ENCODE measurements around the gene RNF144A.

RNF144A gene

GRCh38 chr2:6917071-6917760, at the start of gene RNF144A:
TSS of gene RNF144A (plus strand) at chr2:6917412. CDS start at chr2:6996927, 79,515 bp downstream.
- no peaks in the 10 kb centered on the region for H3K9me3 ChIP-seq (replicated peaks; ENCODE audit: insufficient read depth, low read length)
- H2AFZ ChIP-seq (ENCODE audit: low read length): no peak within 1 kb of the TSS
- no peaks in the 10 kb centered on the region for H3K36me3 ChIP-seq (replicated peaks; ENCODE audit: insufficient read depth, low read length)
- no peaks in the 10 kb centered on the region for H3K9me2 ChIP-seq (replicated peaks; ENCODE audit: insufficient read depth, low read length)
- H3K9ac ChIP-seq (ENCODE audit: low read length): no peak within 1 kb of the TSS
- no peaks in the 10 kb centered on the region for H3F3A ChIP-seq (ENCODE audit: insufficient read depth, low read length)
- no peak within 1 kb of the TSS for H3K27ac ChIP-seq (ENCODE audit: low read length)
- no peaks in the 10 kb centered on the region for H3K79me2 ChIP-seq (ENCODE audit: low read length)
- peaks cover 5% of the 10 kb centered on the region; the same call in 1 of the 2 replicates for H3K27me3 ChIP-seq (replicated peaks; ENCODE audit: insufficient read depth, low read length)
- H3K4me3 ChIP-seq (ENCODE audit: low read length): peak within 1 kb of the TSS; percentile 29; the same call in 1 of the 2 replicates
- H3K4me1 ChIP-seq (ENCODE audit: low read length): no peaks in the 10 kb centered on the region
- TF ChIP-seq CTCF (IDR thresholded peaks at IDR 0.05; ENCODE audit: low read length) (peak; percentile 31), EZH2 (optimal IDR thresholded peaks at IDR 0.05; ENCODE audit: low read depth, low read length) (no peak), EZH2phosphoT487 (IDR thresholded peaks at IDR 0.05; ENCODE audit: low read length) (no peak)
- H3K4me2 ChIP-seq (ENCODE audit: low read depth, low read length): peak within 1 kb of the TSS; percentile 45; the same call in 1 of the 2 replicates
- H4K20me1 ChIP-seq (ENCODE audit: insufficient read depth, low read length): no peaks in the 10 kb centered on the region
- peak; percentile 72 for DNase-seq

GRCh38 chr2:6872394-6872793, 44.8 kb upstream of the RNF144A start:
- H3K27me3 ChIP-seq (replicated peaks; ENCODE audit: insufficient read depth, low read length): 0 out of 2 replicates have a peak, but pooled peaks cover 4% of the 10 kb centered on the region
- H3F3A ChIP-seq (ENCODE audit: insufficient read depth, low read length): peaks cover 4% of the 10 kb centered on the region; the same call in 1 of the 2 replicates
- H3K36me3 ChIP-seq (replicated peaks; ENCODE audit: insufficient read depth, low read length): no peaks in the 10 kb centered on the region
- H4K20me1 ChIP-seq (ENCODE audit: insufficient read depth, low read length): no peaks in the 10 kb centered on the region
- no peaks in the 10 kb centered on the region for H3K79me2 ChIP-seq (ENCODE audit: low read length)
- no peak overlapping the region for H3K4me3 ChIP-seq (ENCODE audit: low read length)
- no peak overlapping the region for H3K27ac ChIP-seq (ENCODE audit: low read length)
- no peak overlapping the region for H3K4me2 ChIP-seq (ENCODE audit: low read depth, low read length)
- peaks cover 8% of the 10 kb centered on the region for H3K4me1 ChIP-seq (ENCODE audit: low read length)
- H3K9me2 ChIP-seq (replicated peaks; ENCODE audit: insufficient read depth, low read length): no peaks in the 10 kb centered on the region
- H3K9ac ChIP-seq (ENCODE audit: low read length): no peak overlapping the region
- H3K9me3 ChIP-seq (replicated peaks; ENCODE audit: insufficient read depth, low read length): no peaks in the 10 kb centered on the region
- DNase-seq: no peak
- H2AFZ ChIP-seq (ENCODE audit: low read length): no peak overlapping the region
- no peak for TF ChIP-seq EZH2 (optimal IDR thresholded peaks at IDR 0.05; ENCODE audit: low read depth, low read length)

- H3K9ac ChIP-seq (ENCODE audit: low read length): no peak overlapping the region
- peaks cover 8% of the 10 kb centered on the region for H3F3A ChIP-seq (ENCODE audit: insufficient read depth, low read length)
- no peaks in the 10 kb centered on the region for H3K79me2 ChIP-seq (ENCODE audit: low read length)
- H3K9me3 ChIP-seq (replicated peaks; ENCODE audit: insufficient read depth, low read length): no peaks in the 10 kb centered on the region
- 0 out of 2 replicates have a peak, but pooled peaks cover 4% of the 10 kb centered on the region for H3K27me3 ChIP-seq (replicated peaks; ENCODE audit: insufficient read depth, low read length)
- H3K4me3 ChIP-seq (ENCODE audit: low read length): no peak overlapping the region
- H3K4me2 ChIP-seq (ENCODE audit: low read depth, low read length): no peak overlapping the region
- H3K27ac ChIP-seq (ENCODE audit: low read length): no peak overlapping the region
- no peaks in the 10 kb centered on the region for H4K20me1 ChIP-seq (ENCODE audit: insufficient read depth, low read length)
- no peaks in the 10 kb centered on the region for H3K9me2 ChIP-seq (replicated peaks; ENCODE audit: insufficient read depth, low read length)
- H2AFZ ChIP-seq (ENCODE audit: low read length): no peak overlapping the region
- peaks cover 17% of the 10 kb centered on the region for H3K4me1 ChIP-seq (ENCODE audit: low read length)
- TF ChIP-seq EZH2 (optimal IDR thresholded peaks at IDR 0.05; ENCODE audit: low read depth, low read length) (no peak), CTCF (IDR thresholded peaks at IDR 0.05; ENCODE audit: low read length) (no peak), EZH2phosphoT487 (IDR thresholded peaks at IDR 0.05; ENCODE audit: low read length) (no peak)
- H3K36me3 ChIP-seq (replicated peaks; ENCODE audit: insufficient read depth, low read length): no peaks in the 10 kb centered on the region
- DNase-seq: no peak
These were observed 43.2 kb upstream of the RNF144A start for GRCh38 chr2:6874032-6874431.

GRCh38 chr2:6876309-6876708, 40.9 kb upstream of the RNF144A start:
- Histone ChIP-seq H3K27ac (ENCODE audit: low read length) (no peak overlapping the region), H2AFZ (ENCODE audit: low read length) (no peak overlapping the region), H3K36me3 (replicated peaks; ENCODE audit: insufficient read depth, low read length) (no peaks in the 10 kb centered on the region), H3K9ac (ENCODE audit: low read length) (no peak overlapping the region), H3K4me2 (ENCODE audit: low read depth, low read length) (no peak overlapping the region), H3K4me3 (ENCODE audit: low read length) (no peak overlapping the region), H3K27me3 (replicated peaks; ENCODE audit: insufficient read depth, low read length) (0 out of 2 replicates have a peak, but pooled peaks cover 4% of the 10 kb centered on the region), H3K79me2 (ENCODE audit: low read length) (no peaks in the 10 kb centered on the region), H4K20me1 (ENCODE audit: insufficient read depth, low read length) (no peaks in the 10 kb centered on the region), H3K9me2 (replicated peaks; ENCODE audit: insufficient read depth, low read length) (no peaks in the 10 kb centered on the region), H3K9me3 (replicated peaks; ENCODE audit: insufficient read depth, low read length) (no peaks in the 10 kb centered on the region), H3K4me1 (ENCODE audit: low read length) (peaks cover 17% of the 10 kb centered on the region), H3F3A (ENCODE audit: insufficient read depth, low read length) (peaks cover 8% of the 10 kb centered on the region)
- no peak for DNase-seq
- TF ChIP-seq EZH2phosphoT487 (IDR thresholded peaks at IDR 0.05; ENCODE audit: low read length) (no peak), CTCF (IDR thresholded peaks at IDR 0.05; ENCODE audit: low read length) (no peak), EZH2 (optimal IDR thresholded peaks at IDR 0.05; ENCODE audit: low read depth, low read length) (no peak)

All from MM.1S (cell line).